HG03571 (cell line): ENCODE results near the gene USP22.

Source experiments
- ATAC-seq: cut with Tn5 transposase; IDR thresholded peaks from one replicate; pipeline ENCODE4 v1.9.1; 2021; ENCODE audit not compliant: unreplicated experiment

The USP22 gene

GRCh38 chr17:20960871-20961270, 81.9 kb downstream of the USP22 start:
- no peak for ATAC-seq

GRCh38 chr17:20955427-20956323, 87.1 kb downstream of the USP22 start:
- ATAC-seq = no peak

DNA sequence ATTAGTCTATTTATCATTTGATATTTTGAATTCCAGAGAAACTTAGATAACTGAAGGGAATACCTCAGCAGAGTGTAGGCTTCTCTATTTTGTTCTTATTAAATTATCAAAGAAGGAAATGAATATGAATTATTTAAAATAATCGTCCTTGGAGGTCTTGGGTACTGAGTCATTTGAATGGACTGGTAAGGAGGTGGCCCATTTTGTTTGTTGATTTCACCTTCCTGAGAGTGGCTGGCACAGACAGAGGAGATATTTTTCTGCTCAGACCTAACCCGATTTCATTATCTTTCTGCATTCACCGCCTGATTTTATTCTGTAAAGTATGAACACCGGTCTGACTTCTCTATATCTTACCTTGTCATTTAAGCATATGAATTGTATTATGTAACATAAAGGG, 88.0 kb downstream of the USP22 start:
- ATAC-seq = no peak

GRCh38 chr17:20952183-20952582, 90.6 kb downstream of the USP22 start:
- ATAC-seq = no peak
